Astrocyte (in vitro differentiated cells and primary cell): Measurements from ENCODE around the gene ARL15. TPM values are rescaled to one million over a fixed set of nuclear protein-coding genes. Genes with fewer than 3 reads are reported as not detected.

ENCODE experiments used
- DNase-seq: peaks from one replicate; pipeline ENCODE4 v3.0.0-alpha.2; 2010; ENCODE audit warnings: low read depth
- FAIRE-seq: peaks from 2 replicates; lab custom pipeline; 2011; peaks lifted over from hg19 to GRCh38; lab: Jason Lieb, UNC
- H2AFZ ChIP-seq: 2 replicates; pipeline ENCODE4 v1.6.0; 2012; ENCODE audit warnings: low read depth, low read length, inconsistent platforms
- H3K27ac ChIP-seq: 2 replicates; pipeline ENCODE4 v1.5.1; 2011; ENCODE audit warnings: low read depth, low read length, inconsistent platforms
- H3K27me3 ChIP-seq: 2 replicates; pipeline ENCODE4 v1.6.0; 2011; ENCODE audit warnings: low read length, inconsistent platforms; ENCODE audit not compliant: insufficient read depth
- H3K36me3 ChIP-seq: 2 replicates; pipeline ENCODE4 v1.5.1; 2011; ENCODE audit warnings: low read length, inconsistent platforms; ENCODE audit not compliant: insufficient read depth
- H3K4me1 ChIP-seq: 2 replicates; pipeline ENCODE4 v1.5.1; 2011; ENCODE audit warnings: low read length, inconsistent platforms; ENCODE audit not compliant: insufficient read depth
- H3K4me2 ChIP-seq: 2 replicates; pipeline ENCODE4 v1.6.0; 2012; ENCODE audit warnings: low read length, inconsistent platforms
- H3K4me3 ChIP-seq: 2 replicates; pipeline ENCODE4 v1.5.1; 2011; ENCODE audit warnings: low read depth, mild to moderate bottlenecking, low read length, inconsistent platforms; ENCODE audit not compliant: insufficient read depth
- H3K79me2 ChIP-seq: 2 replicates; pipeline ENCODE4 v1.6.0; 2012; ENCODE audit warnings: mild to moderate bottlenecking, low read length, inconsistent platforms; ENCODE audit not compliant: insufficient read depth
- H3K9ac ChIP-seq: 2 replicates; pipeline ENCODE4 v1.6.0; 2012; ENCODE audit warnings: mild to moderate bottlenecking, low read length, inconsistent platforms
- H3K9me3 ChIP-seq: 2 replicates; pipeline ENCODE4 v1.5.1; 2012; ENCODE audit warnings: low read depth, mild to moderate bottlenecking, low read length, inconsistent platforms; ENCODE audit not compliant: insufficient read depth
- H4K20me1 ChIP-seq: 2 replicates; pipeline ENCODE4 v1.6.0; 2012; ENCODE audit warnings: low read length, inconsistent platforms; ENCODE audit not compliant: insufficient read depth
- H3K27ac Mint-ChIP-seq: one replicate; pipeline ENCODE4 v1.8.0; 2021; ENCODE audit warnings: mild to moderate bottlenecking, mixed read lengths; ENCODE audit not compliant: unreplicated experiment
- H3K27me3 Mint-ChIP-seq: one replicate; pipeline ENCODE4 v1.8.0; 2021; ENCODE audit warnings: low read depth, mixed read lengths; ENCODE audit not compliant: unreplicated experiment
- H3K36me3 Mint-ChIP-seq: one replicate; pipeline ENCODE4 v1.8.0; 2021; ENCODE audit warnings: low read depth, mixed read lengths; ENCODE audit not compliant: unreplicated experiment
- H3K4me1 Mint-ChIP-seq: one replicate; pipeline ENCODE4 v1.8.0; 2021; ENCODE audit warnings: low read depth, mixed read lengths; ENCODE audit not compliant: unreplicated experiment
- H3K4me3 Mint-ChIP-seq: one replicate; pipeline ENCODE4 v1.8.0; 2021; ENCODE audit warnings: mild to moderate bottlenecking, moderate library complexity, mixed read lengths; ENCODE audit not compliant: unreplicated experiment
- H3K9me3 Mint-ChIP-seq: one replicate; pipeline ENCODE4 v1.8.0; 2021; ENCODE audit warnings: mild to moderate bottlenecking, mixed read lengths; ENCODE audit not compliant: unreplicated experiment
- CTCF ChIP-seq: IDR thresholded peaks from 2 replicates; pipeline ENCODE4 v1.5.1; 2011; ENCODE audit warnings: low read depth, mild to moderate bottlenecking, inconsistent platforms, low read length, moderate library complexity; ENCODE audit not compliant: insufficient read depth
- EZH2 ChIP-seq: IDR thresholded peaks from 2 replicates; pipeline ENCODE4 v1.6.1; 2012; ENCODE audit warnings: mild to moderate bottlenecking, low read length, inconsistent platforms; ENCODE audit not compliant: insufficient read depth
- total RNA-seq: library from RNA; stranded (reverse); gene quantifications from 2 replicates; pipeline ENCODE4 v1.2.1, GENCODE V29; 2021

ARL15 gene
- total RNA-seq, 1 donor from 2014 or later: 29.1 TPM

- no peak for FAIRE-seq
- no peak overlapping the region for H3K4me3 Mint-ChIP-seq
Measured at GRCh38 chr5:54324651-54325271, 14.4 kb upstream of the ARL15 start.

GRCh38 chr5:54323495-54323894 is 13.1 kb upstream of the ARL15 start:
- H3K36me3 Mint-ChIP-seq: no peaks in the 10 kb centered on the region
- H3K4me3 ChIP-seq: no peak overlapping the region

More at GRCh38 chr5:54324651-54325271, 14.4 kb upstream of the ARL15 start:
- Histone ChIP-seq H2AFZ (no peak overlapping the region), H3K4me1 (peaks cover 8% of the 10 kb centered on the region), H4K20me1 (no peaks in the 10 kb centered on the region), H3K4me2 (no peak overlapping the region), H3K36me3 (no peaks in the 10 kb centered on the region), H3K9me3 (no peaks in the 10 kb centered on the region), H3K4me3 (no peak overlapping the region), H3K9ac (no peak overlapping the region), H3K27me3 (peaks cover 5% of the 10 kb centered on the region), H3K79me2 (no peaks in the 10 kb centered on the region), H3K27ac (no peak overlapping the region)
- Mint-ChIP-seq H3K27ac (no peak overlapping the region), H3K9me3 (no peaks in the 10 kb centered on the region), H3K4me1 (peaks cover 4% of the 10 kb centered on the region), H3K36me3 (no peaks in the 10 kb centered on the region), H3K27me3 (peaks cover 11% of the 10 kb centered on the region)
- TF ChIP-seq CTCF: no peak
- TF ChIP-seq EZH2: no peak
- DNase-seq: no peak

More at GRCh38 chr5:54323495-54323894, 13.1 kb upstream of the ARL15 start:
- H2AFZ ChIP-seq: no peak overlapping the region
- H3K27ac ChIP-seq: no peak overlapping the region
- Mint-ChIP-seq H3K4me1 (no peaks in the 10 kb centered on the region), H3K4me3 (no peak overlapping the region), H3K9me3 (no peaks in the 10 kb centered on the region), H3K27ac (no peak overlapping the region), H3K27me3 (peaks cover 13% of the 10 kb centered on the region)
- no peak for TF ChIP-seq EZH2
- no peak for TF ChIP-seq CTCF
- no peaks in the 10 kb centered on the region for H4K20me1 ChIP-seq
- no peaks in the 10 kb centered on the region for H3K36me3 ChIP-seq
- H3K27me3 ChIP-seq: peaks cover 7% of the 10 kb centered on the region
- H3K9me3 ChIP-seq: no peaks in the 10 kb centered on the region
- FAIRE-seq (no peak), DNase-seq (no peak)
- no peaks in the 10 kb centered on the region for H3K4me1 ChIP-seq
- H3K79me2 ChIP-seq: no peaks in the 10 kb centered on the region
- no peak overlapping the region for H3K4me2 ChIP-seq
- no peak overlapping the region for H3K9ac ChIP-seq
